Measurements from ENCODE around the gene SWSAP1. TPM values are rescaled to one million over a fixed set of nuclear protein-coding genes. Genes with fewer than 3 reads are reported as not detected.

Gene SWSAP1
- total RNA-seq, 4 donors from 2014 or later: 0.76 to 3.2 (median 1.9) TPM; not detected in 1

DNA sequence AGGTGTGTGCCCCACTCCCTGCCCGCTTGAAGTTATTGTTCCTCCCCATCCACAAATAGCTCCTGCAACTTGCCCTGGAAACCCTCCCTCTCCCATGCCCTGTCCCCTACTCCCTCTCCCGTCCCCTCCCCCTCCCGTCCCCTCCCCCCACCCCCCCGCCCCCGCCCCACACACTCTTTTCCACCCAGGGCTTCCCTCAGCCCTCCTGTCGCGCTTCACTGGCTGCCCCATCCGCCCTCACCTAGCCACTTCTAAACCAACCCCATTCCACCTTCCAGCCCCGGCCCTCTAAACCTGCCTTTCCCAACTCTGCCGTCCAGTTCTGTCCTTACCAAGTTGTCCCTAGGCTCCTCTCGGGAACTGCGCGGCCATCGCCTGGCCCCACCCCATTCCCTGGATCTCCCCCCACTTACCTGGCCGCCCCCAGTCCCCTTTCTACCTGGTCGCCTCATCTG, 43.7 kb downstream of the SWSAP1 start:
- peaks cover 0 to 6% (median 0%) of the 10 kb centered on the region in 4 donors for H3K9me3 ChIP-seq
- peak overlapping the region; percentile 15 to 44 (median 41) for H3K4me3 ChIP-seq
- peaks cover 0 to 43% of the 10 kb centered on the region in 2 donors for H3K27me3 ChIP-seq
- no peaks in the 10 kb centered on the region for H3K36me3 ChIP-seq
- H3K27ac ChIP-seq: peak overlapping the region in 1 of 4 donors; percentile 25
- no peak for DNase-seq
- H3K4me1 ChIP-seq: peaks cover 0 to 41% (median 31%) of the 10 kb centered on the region in 4 donors
- TF ChIP-seq, protein P1, sequence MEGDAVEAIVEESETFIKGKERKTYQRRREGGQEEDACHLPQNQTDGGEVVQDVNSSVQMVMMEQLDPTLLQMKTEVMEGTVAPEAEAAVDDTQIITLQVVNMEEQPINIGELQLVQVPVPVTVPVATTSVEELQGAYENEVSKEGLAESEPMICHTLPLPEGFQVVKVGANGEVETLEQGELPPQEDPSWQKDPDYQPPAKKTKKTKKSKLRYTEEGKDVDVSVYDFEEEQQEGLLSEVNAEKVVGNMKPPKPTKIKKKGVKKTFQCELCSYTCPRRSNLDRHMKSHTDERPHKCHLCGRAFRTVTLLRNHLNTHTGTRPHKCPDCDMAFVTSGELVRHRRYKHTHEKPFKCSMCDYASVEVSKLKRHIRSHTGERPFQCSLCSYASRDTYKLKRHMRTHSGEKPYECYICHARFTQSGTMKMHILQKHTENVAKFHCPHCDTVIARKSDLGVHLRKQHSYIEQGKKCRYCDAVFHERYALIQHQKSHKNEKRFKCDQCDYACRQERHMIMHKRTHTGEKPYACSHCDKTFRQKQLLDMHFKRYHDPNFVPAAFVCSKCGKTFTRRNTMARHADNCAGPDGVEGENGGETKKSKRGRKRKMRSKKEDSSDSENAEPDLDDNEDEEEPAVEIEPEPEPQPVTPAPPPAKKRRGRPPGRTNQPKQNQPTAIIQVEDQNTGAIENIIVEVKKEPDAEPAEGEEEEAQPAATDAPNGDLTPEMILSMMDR (IDR thresholded peaks at IDR 0.05): no peak
- no peak for TF ChIP-seq POLR2A (IDR thresholded peaks at IDR 0.05)

DNA sequence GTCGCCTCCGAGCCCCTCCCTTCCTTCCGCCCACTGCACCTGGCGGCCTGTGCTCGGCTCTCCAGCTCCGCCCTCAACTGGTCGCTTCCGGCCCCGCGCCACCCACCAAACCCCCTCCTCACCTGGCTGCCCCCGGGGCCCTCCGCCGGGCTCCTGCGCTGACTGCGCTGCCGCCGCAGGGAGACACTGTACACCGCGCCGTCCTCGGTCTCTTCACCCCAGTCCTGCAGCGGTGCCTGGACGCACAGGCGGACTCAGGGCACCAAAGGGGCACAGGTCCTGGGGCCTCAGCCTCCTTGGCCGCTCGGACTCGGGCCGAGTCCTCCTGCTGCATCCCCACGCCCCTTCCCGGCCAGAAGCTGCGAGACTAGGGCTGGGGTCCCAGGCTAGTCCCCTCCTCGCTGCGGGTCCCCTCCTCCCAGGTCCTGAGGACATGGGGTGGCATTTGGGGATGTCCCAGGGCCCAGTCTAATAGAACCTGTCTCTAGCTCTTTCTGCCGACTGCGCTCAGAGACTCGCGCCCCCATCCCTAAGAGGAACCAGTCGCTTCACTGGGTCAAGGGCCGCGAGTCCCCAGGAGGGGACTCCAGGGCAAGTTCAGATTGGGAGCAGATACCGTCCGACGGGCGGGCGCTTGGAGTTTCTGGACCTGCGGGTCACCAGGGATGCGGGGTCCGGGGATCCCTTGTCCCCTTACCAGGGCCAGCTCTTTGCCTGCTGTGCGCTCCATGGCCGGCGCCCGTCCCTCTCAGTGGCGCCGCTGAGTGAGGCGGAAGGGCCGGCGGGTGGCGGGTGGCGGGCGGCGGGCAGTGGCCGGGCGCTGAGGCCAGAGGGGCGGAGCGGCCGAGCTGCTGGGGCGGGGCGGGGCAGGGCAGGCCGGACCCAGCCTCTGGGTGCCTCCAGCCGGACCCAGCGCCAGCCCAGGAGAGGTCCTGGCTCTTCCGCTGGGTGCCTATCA, 44.4 kb downstream of the SWSAP1 start, which contains the start of gene RGL3:
RGL3 (minus strand) TSS at position 766 of the 958 bp plus-strand sequence; CDS start at position 730, 36 bp downstream.
- peak in 1 of 3 donors; percentile 59 for DNase-seq
- no peaks in the 10 kb centered on the region for H3K36me3 ChIP-seq
- H3K9me3 ChIP-seq: peaks cover 0 to 6% (median 0%) of the 10 kb centered on the region in 4 donors
- peak within 1 kb of the TSS in 2 of 4 donors; percentile 25 to 39 for H3K27ac ChIP-seq
- peaks cover 0 to 41% (median 31%) of the 10 kb centered on the region in 4 donors for H3K4me1 ChIP-seq
- H3K4me3 ChIP-seq: peak within 1 kb of the TSS; percentile 15 to 44 (median 41)
- TF ChIP-seq, protein P1 (IDR thresholded peaks at IDR 0.05): no peak
- TF ChIP-seq POLR2A (IDR thresholded peaks at IDR 0.05): no peak
- H3K27me3 ChIP-seq: peaks cover 0 to 50% of the 10 kb centered on the region in 2 donors

DNA sequence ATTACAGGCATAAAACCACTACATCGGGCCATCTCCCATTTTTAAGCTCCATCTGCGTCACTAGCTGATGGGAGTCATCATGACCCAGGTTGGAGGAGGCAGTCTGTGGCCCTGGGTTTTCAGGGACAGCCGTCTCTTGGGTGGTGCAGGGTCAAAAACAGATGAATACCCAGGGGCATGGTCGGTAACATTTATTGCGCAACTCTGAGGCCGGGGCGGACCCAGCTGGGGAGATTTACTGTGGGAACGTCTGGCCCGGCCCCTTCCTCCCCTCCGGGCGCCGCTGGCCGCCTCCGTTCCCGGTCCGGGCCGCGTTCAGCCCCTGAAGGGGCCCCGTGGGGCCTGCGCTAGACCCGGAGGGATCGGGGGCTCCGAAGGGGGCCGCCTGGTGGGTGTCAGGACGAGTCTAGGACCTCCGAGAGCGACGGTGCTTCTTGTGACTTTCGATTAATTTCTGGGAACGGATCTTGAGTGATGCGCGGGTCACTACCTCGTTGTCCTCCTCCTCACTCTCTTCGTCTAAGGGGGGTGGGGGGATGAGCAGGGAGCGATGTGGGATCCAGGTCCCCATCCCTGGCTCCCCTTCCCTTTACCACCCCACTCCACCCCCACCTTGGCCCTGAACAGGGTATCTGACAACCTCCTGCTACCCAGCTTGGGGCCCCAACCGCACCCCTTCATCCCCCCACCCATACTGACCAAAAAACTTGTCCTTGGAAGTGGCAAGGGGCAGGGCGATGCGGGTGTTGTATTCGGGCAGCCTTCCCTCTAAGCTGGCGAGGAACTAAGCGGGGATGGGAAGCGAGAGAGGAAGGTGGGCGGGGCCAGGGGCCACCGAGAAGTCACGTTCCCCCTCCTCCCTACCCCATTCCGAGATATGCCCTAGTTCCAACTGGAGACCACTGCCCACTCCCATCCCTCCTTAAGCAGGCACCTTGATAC, 46.2 kb downstream of the SWSAP1 start:
- TF ChIP-seq, protein P1 (IDR thresholded peaks at IDR 0.05): no peak
- no peak for TF ChIP-seq POLR2A (IDR thresholded peaks at IDR 0.05)
- peak overlapping the region in 3 of 4 donors; percentile 24 to 42 (median 40) for H3K4me3 ChIP-seq
- peaks cover 0 to 41% (median 31%) of the 10 kb centered on the region in 4 donors for H3K4me1 ChIP-seq
- peaks cover 0 to 53% of the 10 kb centered on the region in 2 donors for H3K27me3 ChIP-seq
- H3K36me3 ChIP-seq: no peaks in the 10 kb centered on the region
- peak overlapping the region in 3 of 4 donors; percentile 6 to 39 (median 25) for H3K27ac ChIP-seq
- DNase-seq: peak in 1 of 3 donors; percentile 61
- H3K9me3 ChIP-seq: peaks cover 0 to 6% (median 0%) of the 10 kb centered on the region in 4 donors

DNA sequence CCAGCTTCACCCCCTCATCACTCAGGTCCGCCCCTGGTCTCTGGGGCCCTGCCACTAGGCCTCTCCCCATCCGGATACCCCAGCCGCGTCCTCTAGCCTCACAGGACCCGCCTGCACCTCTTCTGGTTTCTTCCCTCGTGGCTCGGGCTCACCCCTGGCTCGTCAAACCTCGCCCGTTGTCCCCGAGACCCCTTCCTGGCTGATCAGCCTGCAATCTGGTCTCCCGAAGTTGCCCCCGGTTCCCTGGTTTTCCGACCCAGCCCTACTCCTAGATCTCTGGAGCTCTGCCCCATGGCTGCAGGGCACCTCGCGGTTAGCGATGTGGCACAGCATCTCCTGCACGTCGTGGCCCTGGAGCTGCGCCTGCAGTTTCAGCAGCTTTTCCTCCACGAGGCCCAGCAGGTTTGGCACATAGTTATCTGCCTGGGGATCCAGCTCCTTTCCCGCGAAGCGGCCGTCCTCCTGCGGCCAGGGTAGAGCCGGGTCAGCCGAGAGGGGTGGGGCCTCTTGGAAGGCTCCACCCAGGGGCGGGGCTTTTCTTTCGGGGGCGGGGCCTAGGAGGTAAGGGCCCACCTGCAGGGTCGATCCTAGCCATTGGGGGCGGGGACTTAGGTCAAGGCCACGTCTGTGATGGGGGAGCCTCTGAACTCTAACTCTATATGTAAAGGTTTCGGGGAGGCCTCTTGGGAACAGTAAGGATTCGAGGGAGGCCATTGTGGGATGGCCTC, 47.1 kb downstream of the SWSAP1 start:
- Histone ChIP-seq H3K27ac (peak overlapping the region in 1 of 4 donors; percentile 25), H3K4me3 (peak overlapping the region in 3 of 4 donors; percentile 37 to 42 (median 40)), H3K9me3 (peaks cover 0 to 6% (median 0%) of the 10 kb centered on the region in 4 donors), H3K4me1 (peaks cover 0 to 41% (median 31%) of the 10 kb centered on the region in 4 donors), H3K36me3 (no peaks in the 10 kb centered on the region), H3K27me3 (peaks cover 0 to 53% of the 10 kb centered on the region in 2 donors)
- no peak for TF ChIP-seq POLR2A (IDR thresholded peaks at IDR 0.05)
- TF ChIP-seq, protein P1 (IDR thresholded peaks at IDR 0.05): no peak
- DNase-seq: peak in 1 of 3 donors; percentile 62

All from Peyer's patch (tissue), 4 donors.